GM19351 (cell line): ENCODE data around the gene CDK6.
A peak's percentile ranks its signal among the peaks of the same experiment; 100 is the strongest.

Experiments used
- ATAC-seq: cut with Tn5 transposase; IDR thresholded peaks from one replicate; pipeline ENCODE4 v1.9.1; 2021; ENCODE audit warnings: mild to moderate bottlenecking, moderate library complexity; ENCODE audit not compliant: unreplicated experiment

The CDK6 gene

GRCh38 chr7:92797284-92797683 lies 39.1 kb downstream of the CDK6 start:
- peak; percentile 24 for ATAC-seq

- ATAC-seq: no peak
Observed at GRCh38 chr7:92794831-92795230, 41.5 kb downstream of the CDK6 start.

GRCh38 chr7:92794391-92794790 lies 42.0 kb downstream of the CDK6 start:
- no peak for ATAC-seq

- no peak for ATAC-seq
Observed at GRCh38 chr7:92793656-92794205, 42.6 kb downstream of the CDK6 start.

- ATAC-seq: no peak
Observed at GRCh38 chr7:92790992-92791391, 45.4 kb downstream of the CDK6 start.

GRCh38 chr7:92788559-92789183 lies 47.7 kb downstream of the CDK6 start:
- ATAC-seq: no peak

- no peak for ATAC-seq
Observed at GRCh38 chr7:92785923-92786322, 50.5 kb downstream of the CDK6 start.

- ATAC-seq: no peak
Observed at GRCh38 chr7:92784935-92785334, 51.4 kb downstream of the CDK6 start.

- ATAC-seq: no peak
Observed at GRCh38 chr7:92783260-92784201, 52.8 kb downstream of the CDK6 start.

GRCh38 chr7:92782855-92783254 lies 53.5 kb downstream of the CDK6 start:
- ATAC-seq: no peak

GRCh38 chr7:92782236-92782635 lies 54.1 kb downstream of the CDK6 start:
- ATAC-seq: no peak

GRCh38 chr7:92781117-92781720 lies 55.2 kb downstream of the CDK6 start:
- ATAC-seq: no peak

- no peak for ATAC-seq
Observed at GRCh38 chr7:92778972-92779371, 57.4 kb downstream of the CDK6 start.

GRCh38 chr7:92777993-92778392 lies 58.4 kb downstream of the CDK6 start:
- ATAC-seq: no peak

- ATAC-seq: no peak
Observed at GRCh38 chr7:92773808-92774207, 62.6 kb downstream of the CDK6 start.

GRCh38 chr7:92769844-92770243 lies 66.5 kb downstream of the CDK6 start:
- no peak for ATAC-seq

GRCh38 chr7:92769394-92769699 lies 67.0 kb downstream of the CDK6 start:
- ATAC-seq: peak; percentile 19

- ATAC-seq: peak; percentile 96
Observed at GRCh38 chr7:92768501-92769393, 67.6 kb downstream of the CDK6 start.

- ATAC-seq: no peak
Observed at GRCh38 chr7:92767437-92767836, 68.9 kb downstream of the CDK6 start.

GRCh38 chr7:92766461-92767003 lies 69.8 kb downstream of the CDK6 start:
- ATAC-seq: no peak
